Endothelial cell of umbilical vein (primary cell): ENCODE measurements around the gene TOR1B. TPM values are rescaled to one million over a fixed set of nuclear protein-coding genes. Genes with fewer than 3 reads are reported as not detected.

ENCODE experiments used
- BruUV-seq: library from RNA; stranded (reverse); fragments of 400-500 nt; replicated peaks from 2 replicates; lab custom pipeline; 2021; lab: Mats Ljungman, UMichigan
- CTCF ChIA-PET: fragments of 300-600, 350-600 bp; sonication (Branson Sonifier 250); formaldehyde crosslinking; loops from one replicate; lab custom pipeline; 2021; ENCODE audit warnings: antibody characterized with exemption, inconsistent platforms; lab: Charles Lee
- POLR2A ChIA-PET: fragments of 300-600, 350-600 bp; sonication (Branson Sonifier 250); formaldehyde crosslinking; loops from one replicate; lab custom pipeline; 2021; ENCODE audit warnings: antibody characterized with exemption, inconsistent platforms; lab: Charles Lee
- DNase-seq: peaks from one replicate; pipeline ENCODE4 v3.0.0-alpha.2; 2011; ENCODE audit warnings: low read depth, low spot score
- FAIRE-seq: peaks from 2 replicates; lab custom pipeline; 2011; peaks lifted over from hg19 to GRCh38; lab: Jason Lieb, UNC
- H2AFZ ChIP-seq: 2 replicates; pipeline ENCODE4 v1.6.0; 2012; ENCODE audit warnings: low read depth, low read length, control low read depth, inconsistent platforms
- H3K27ac ChIP-seq: 2 replicates; pipeline ENCODE4 v1.5.1; 2011; ENCODE audit warnings: low read depth, mild to moderate bottlenecking, control low read depth, low read length, moderate library complexity; ENCODE audit not compliant: insufficient read depth
- H3K27me3 ChIP-seq, 2 experiments: 2 replicates each; pipeline versions ENCODE4 v1.6.0 to v1.6.1; 2011; ENCODE audit warnings: low read length in 2 of 2, mixed read lengths in 1 of 2; ENCODE audit not compliant: control insufficient read depth in 2 of 2, insufficient read depth in 2 of 2
- H3K36me3 ChIP-seq, 2 experiments: 2 replicates in 1 of 2; 3 replicates in 1 of 2; pipeline ENCODE4 v1.5.1; 2011; ENCODE audit warnings: low read length in 2 of 2, mild to moderate bottlenecking in 1 of 2, moderate library complexity in 1 of 2; ENCODE audit not compliant: control insufficient read depth in 2 of 2, insufficient read depth in 2 of 2; ENCODE audit errors: extremely low read depth in 1 of 2
- H3K4me1 ChIP-seq: 3 replicates; pipeline ENCODE4 v1.5.1; 2011; ENCODE audit warnings: mild to moderate bottlenecking, low read length; ENCODE audit not compliant: control insufficient read depth, insufficient read depth; ENCODE audit errors: extremely low read depth
- H3K4me2 ChIP-seq: 2 replicates; pipeline ENCODE4 v1.6.1; 2011; ENCODE audit warnings: low read length, control low read depth, mixed read lengths; ENCODE audit not compliant: insufficient read depth
- H3K4me3 ChIP-seq, 3 experiments: fragments of 200-600 bp in 1 of 3; sonication (generic), shearing (Covaris generic) in 1 of 3; replicated peaks in 1 of 3; 2 replicates each; pipeline ENCODE4 v1.5.1; 2011 to 2016; ENCODE audit warnings: control low read depth in 3 of 3, low read length in 3 of 3, mild to moderate bottlenecking in 2 of 3, inconsistent platforms in 1 of 3, low read depth in 1 of 3, moderate library complexity in 1 of 3; ENCODE audit not compliant: insufficient read depth in 1 of 3
- H3K79me2 ChIP-seq: 2 replicates; pipeline ENCODE4 v1.6.0; 2012; ENCODE audit warnings: low read length, inconsistent platforms; ENCODE audit not compliant: control insufficient read depth, insufficient read depth
- H3K9ac ChIP-seq: replicated peaks from 2 replicates; pipeline ENCODE3; 2011; ENCODE audit warnings: low read length, control low read depth; ENCODE audit not compliant: insufficient read depth; ENCODE audit errors: extremely low read depth
- H3K9me1 ChIP-seq: replicated peaks from 3 replicates; pipeline ENCODE4 v1.6.0; 2011; ENCODE audit warnings: mild to moderate bottlenecking, low read length; ENCODE audit not compliant: control insufficient read depth, insufficient read depth; ENCODE audit errors: extremely low read depth
- H3K9me3 ChIP-seq: replicated peaks from 2 replicates; pipeline ENCODE4 v1.5.1; 2012; ENCODE audit warnings: low read length, inconsistent platforms; ENCODE audit not compliant: control insufficient read depth, insufficient read depth
- H4K20me1 ChIP-seq: replicated peaks from 2 replicates; pipeline ENCODE3; 2011; ENCODE audit warnings: mild to moderate bottlenecking, low read length; ENCODE audit not compliant: control insufficient read depth, insufficient read depth; ENCODE audit errors: extremely low read depth
- EZH2 ChIP-seq: IDR thresholded peaks from 2 replicates; pipeline ENCODE4 v1.6.1; 2012; ENCODE audit warnings: borderline replicate concordance, low read depth, mild to moderate bottlenecking, moderate library complexity, low read length, inconsistent platforms; ENCODE audit not compliant: severe bottlenecking
- FOS ChIP-seq: IDR thresholded peaks from 2 replicates; pipeline ENCODE4 v1.6.1; 2011; ENCODE audit warnings: mild to moderate bottlenecking, low read length, moderate library complexity, borderline replicate concordance; ENCODE audit not compliant: insufficient read depth
- GATA2 ChIP-seq: IDR thresholded peaks from 2 replicates; pipeline ENCODE4 v1.7.0; 2011; ENCODE audit warnings: low read depth, mild to moderate bottlenecking, moderate library complexity, mixed read lengths, low read length; ENCODE audit not compliant: insufficient read length, insufficient read depth
- JUN ChIP-seq: IDR thresholded peaks from 2 replicates; pipeline ENCODE4 v1.6.1; 2011; ENCODE audit warnings: borderline replicate concordance, low read depth; ENCODE audit not compliant: insufficient read length, insufficient read depth
- MYC ChIP-seq: IDR thresholded peaks from one replicate; pipeline ENCODE4 v1.6.1; 2011; ENCODE audit warnings: mild to moderate bottlenecking, low read depth, low read length
- POLR2A ChIP-seq: IDR thresholded peaks from 2 replicates; pipeline ENCODE4 v1.6.1; 2012; ENCODE audit warnings: low read depth, mild to moderate bottlenecking, control low read depth, low read length
- POLR2AphosphoS5 ChIP-seq: IDR thresholded peaks from 2 replicates; pipeline ENCODE4 v1.6.1; 2012; ENCODE audit warnings: low read depth, mild to moderate bottlenecking, control low read depth, low read length, moderate library complexity; ENCODE audit not compliant: insufficient read depth
- dilution Hi-C: fragments of 300-500 bp; cut with MboI; formaldehyde crosslinking; loops from one replicate; pipeline ENCODE4 v1.15.0; 2019; ENCODE audit warnings: low sequenced_read_pairs; ENCODE audit not compliant: extremely low pct_ligation_motif_present
- intact Hi-C: fragments of 100-400 bp; cut with micrococcal nuclease; formaldehyde crosslinking; loops from one replicate; pipeline ENCODE4 v1.10.0; 2022
- polyA plus RNA-seq, 4 experiments: library from polyadenylated mRNA; depleted of rRNA in 3 of 4; stranded (reverse) in 3 of 4; unstranded in 1 of 4; fragments of >200 nt; gene quantifications; 2 replicates each; pipeline versions ENCODE4 v1.2.1 to v1.2.3, GENCODE V29; 2011 to 2012; ENCODE audit warnings: missing spikeins in 1 of 4
- total RNA-seq: library from RNA; stranded (reverse); gene quantifications from 2 replicates; pipeline ENCODE4 v1.2.3, GENCODE V29; 2021
- TF ChIP-seq, protein P1 (sequence below), 2 donors: IDR thresholded peaks; 1 replicate in 1 of 2; 2 replicates in 1 of 2; pipeline ENCODE4 v1.5.1; 2011; ENCODE audit warnings: low read length in 2 of 2, mild to moderate bottlenecking in 2 of 2, moderate library complexity in 2 of 2, control low read depth in 1 of 2, inconsistent platforms in 1 of 2, low read depth in 1 of 2; ENCODE audit not compliant: insufficient read depth in 1 of 2; ENCODE audit errors: extremely low read depth in 1 of 2
- TF ChIP-seq, protein P2 (sequence below): IDR thresholded peaks from 2 replicates; pipeline ENCODE4 v1.6.1; 2011; ENCODE audit not compliant: insufficient read depth, insufficient read length

TOR1B gene
- total and polyA plus RNA-seq, 2 donors (not counting 3 experiments of a cell fraction or from before 2014, with no cell fraction given) = 27.0 to 29.5 TPM

DNA sequence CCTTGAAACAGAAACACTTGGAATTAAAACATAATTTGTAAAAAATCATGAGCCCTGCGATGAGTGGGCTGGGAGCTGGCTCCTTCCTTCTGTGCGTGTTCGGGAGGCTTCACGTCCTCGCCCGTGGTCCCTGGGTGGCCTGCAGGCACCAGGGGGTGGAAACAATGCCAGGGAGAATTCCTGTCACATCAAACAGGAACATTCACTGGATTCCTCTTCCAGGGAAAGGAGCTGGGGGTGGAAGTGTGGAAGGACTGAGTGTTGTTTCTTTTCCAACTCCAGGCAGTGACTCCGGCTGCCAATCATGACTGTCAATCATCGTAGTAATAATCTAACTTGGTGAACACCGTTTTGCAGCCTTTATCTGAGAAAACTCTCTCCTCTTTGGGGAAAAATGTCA is 10.7 kb downstream of the TOR1B start:
- dilution Hi-C loops = no loop called here
- no peaks in the 10 kb centered on the region for H3K9me3 ChIP-seq
- TF ChIP-seq FOS (no peak), JUN (no peak), POLR2AphosphoS5 (no peak), MYC (no peak), EZH2 (no peak), POLR2A (no peak), GATA2 (no peak)
- TF ChIP-seq, protein P1, sequence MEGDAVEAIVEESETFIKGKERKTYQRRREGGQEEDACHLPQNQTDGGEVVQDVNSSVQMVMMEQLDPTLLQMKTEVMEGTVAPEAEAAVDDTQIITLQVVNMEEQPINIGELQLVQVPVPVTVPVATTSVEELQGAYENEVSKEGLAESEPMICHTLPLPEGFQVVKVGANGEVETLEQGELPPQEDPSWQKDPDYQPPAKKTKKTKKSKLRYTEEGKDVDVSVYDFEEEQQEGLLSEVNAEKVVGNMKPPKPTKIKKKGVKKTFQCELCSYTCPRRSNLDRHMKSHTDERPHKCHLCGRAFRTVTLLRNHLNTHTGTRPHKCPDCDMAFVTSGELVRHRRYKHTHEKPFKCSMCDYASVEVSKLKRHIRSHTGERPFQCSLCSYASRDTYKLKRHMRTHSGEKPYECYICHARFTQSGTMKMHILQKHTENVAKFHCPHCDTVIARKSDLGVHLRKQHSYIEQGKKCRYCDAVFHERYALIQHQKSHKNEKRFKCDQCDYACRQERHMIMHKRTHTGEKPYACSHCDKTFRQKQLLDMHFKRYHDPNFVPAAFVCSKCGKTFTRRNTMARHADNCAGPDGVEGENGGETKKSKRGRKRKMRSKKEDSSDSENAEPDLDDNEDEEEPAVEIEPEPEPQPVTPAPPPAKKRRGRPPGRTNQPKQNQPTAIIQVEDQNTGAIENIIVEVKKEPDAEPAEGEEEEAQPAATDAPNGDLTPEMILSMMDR (IDR thresholded peaks at IDR 0.05; ENCODE audit: extremely low read depth in 1 of 2, insufficient read depth in 1 of 2, low read depth in 1 of 2, low read length in 2 of 2) = no peak
- TF ChIP-seq, protein P2, sequence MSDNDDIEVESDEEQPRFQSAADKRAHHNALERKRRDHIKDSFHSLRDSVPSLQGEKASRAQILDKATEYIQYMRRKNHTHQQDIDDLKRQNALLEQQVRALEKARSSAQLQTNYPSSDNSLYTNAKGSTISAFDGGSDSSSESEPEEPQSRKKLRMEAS = no peak
- no peaks in the 10 kb centered on the region for H4K20me1 ChIP-seq
- intact Hi-C loops = no loop called here
- H3K4me3 ChIP-seq = no peak overlapping the region
- H3K36me3 ChIP-seq = peaks cover 8 to 18% of the 10 kb centered on the region in 2 experiments
- no peaks in the 10 kb centered on the region for H3K79me2 ChIP-seq
- H3K4me1 ChIP-seq = no peaks in the 10 kb centered on the region
- H3K4me2 ChIP-seq = no peak overlapping the region
- ChIA-PET CTCF (no interaction called here), POLR2A (no interaction called here)
- FAIRE-seq = no peak
- TSS peak; percentile 42 for BruUV-seq
- no peak overlapping the region for H3K27ac ChIP-seq
- H2AFZ ChIP-seq = no peak overlapping the region
- no peak for DNase-seq
- H3K9me1 ChIP-seq = no peaks in the 10 kb centered on the region
- H3K9ac ChIP-seq = no peak overlapping the region
- no peaks in the 10 kb centered on the region for H3K27me3 ChIP-seq
